Right cardiac atrium (tissue), 5 donors: ENCODE results near the gene DOCK2. TPM values are rescaled to one million over a fixed set of nuclear protein-coding genes. Genes with fewer than 3 reads are reported as not detected.
A peak's percentile ranks its signal among the peaks of the same experiment; 100 is the strongest.
"Not testable (repeated sequence)": the region's sequence is repeated elsewhere in the genome, so short reads cannot be mapped to it uniquely, and the experiment has no call there.

Experiments used
- ATAC-seq, 2 donors: fragments of 200-7000 bp; cut with Tn5 transposase; one replicate each; pipeline versions ENCODE4 v1.8.0 to v1.9.1; 2020; ENCODE audit warnings: moderate library complexity in 2 of 2, mild to moderate bottlenecking in 1 of 2
- DNase-seq, 3 donors: peaks; one replicate each; pipeline ENCODE4 v3.0.0-alpha.2; 2020
- H3K27ac ChIP-seq: one replicate; pipeline ENCODE4 v1.5.1; 2013; ENCODE audit warnings: mild to moderate bottlenecking, low read length, control low read depth, moderate library complexity
- H3K27me3 ChIP-seq: one replicate; pipeline ENCODE4 v1.6.1; 2013; ENCODE audit not compliant: control insufficient read depth, insufficient read depth
- H3K4me1 ChIP-seq: one replicate; pipeline ENCODE4 v1.6.1; 2013; ENCODE audit warnings: low read length; ENCODE audit not compliant: control insufficient read depth, insufficient read depth
- H3K4me3 ChIP-seq: one replicate; pipeline ENCODE4 v1.5.1; 2013; ENCODE audit warnings: low read length, control low read depth
- H3K9me3 ChIP-seq: one replicate; pipeline ENCODE4 v1.6.1; 2013; ENCODE audit warnings: low read length; ENCODE audit not compliant: control insufficient read depth
- WGBS: extraction: QIAGEN DNeasy Blood & Tissue Kit; methylation state at CpG from one replicate; pipeline ENCODE4 v1.1.7; 2013; 5-methylcytosine and 5-hydroxymethylcytosine counted together
- intact Hi-C, 4 donors: fragments of 100-400 bp; cut with DNase I; formaldehyde crosslinking; loops; one replicate each; pipeline versions ENCODE4 v1.11.0 to v1.14.0; 2022 to 2023
- polyA plus RNA-seq: library from polyadenylated mRNA; stranded (reverse); fragments of 200-250 nt; gene quantifications from one replicate; pipeline ENCODE4 v1.2.3, GENCODE V29; 2013
- total RNA-seq, 4 donors: library from RNA; stranded (reverse); fragmentation: NEBNext Ultra II Directional; extraction: Animal tissue kit (Norgen Biotek cat#: 25700); gene quantifications; one replicate each; pipeline ENCODE4 v1.2.1, GENCODE V29; 2021
- donor health status: healthy with polysubstance abuse.
- donor health status: DM: no; HTN: yes; CAD: no.
- donor health status: DM: no; HTN: no; CAD: no.
- donor health status: DM: no; HTN: yes; CAD: no; lungs with severe emphysema.
- donor health status: DM: yes; HTN: yes; CAD: no.

Gene DOCK2
- total and polyA plus RNA-seq, 5 donors, result 1.00 to 14.2 (median 9.6) TPM

GRCh38 chr5:169615561-169615960 lies 21.5 kb upstream of the DOCK2 start:
- ATAC-seq (no peak), DNase-seq (no peak)
- WGBS, result 76% methylated on average over 1 of the region's 1 CpG
- H3K27ac ChIP-seq, result no peak overlapping the region
- H3K9me3 ChIP-seq, result no peaks in the 10 kb centered on the region
- H3K4me1 ChIP-seq, result no peaks in the 10 kb centered on the region
- no peak overlapping the region for H3K4me3 ChIP-seq
- intact Hi-C loops, result no loop called here
- H3K27me3 ChIP-seq, result no peaks in the 10 kb centered on the region

GRCh38 chr5:169624307-169624706 lies 12.8 kb upstream of the DOCK2 start:
- intact Hi-C loops, ATAC-seq, H3K27me3 ChIP-seq, DNase-seq, H3K4me3 ChIP-seq, H3K27ac ChIP-seq, H3K4me1 ChIP-seq, H3K9me3 ChIP-seq: not testable (repeated sequence)
- WGBS, result 89% methylated on average over 2 of the region's 2 CpGs

- no peak overlapping the region for H3K4me3 ChIP-seq
- ATAC-seq (no peak), DNase-seq (no peak)
- intact Hi-C loops, result no loop called here
- H3K4me1 ChIP-seq, result no peaks in the 10 kb centered on the region
- no peaks in the 10 kb centered on the region for H3K9me3 ChIP-seq
- no peaks in the 10 kb centered on the region for H3K27me3 ChIP-seq
- whole genome bisulfite sequencing, result 64% methylated on average over 1 of the region's 1 CpG
- H3K27ac ChIP-seq, result no peak overlapping the region
Measured at GRCh38 chr5:169626779-169627178, 10.3 kb upstream of the DOCK2 start.

GRCh38 chr5:169627551-169627950 lies 9.5 kb upstream of the DOCK2 start:
- intact Hi-C loops, result no loop called here
- H3K4me3 ChIP-seq, result no peak overlapping the region
- no peaks in the 10 kb centered on the region for H3K9me3 ChIP-seq
- no peaks in the 10 kb centered on the region for H3K27me3 ChIP-seq
- H3K4me1 ChIP-seq, result no peaks in the 10 kb centered on the region
- ATAC-seq (no peak), DNase-seq (no peak)
- no peak overlapping the region for H3K27ac ChIP-seq
- WGBS, result 75% methylated on average over 3 of the region's 3 CpGs

GRCh38 chr5:169628892-169629291 lies 8.2 kb upstream of the DOCK2 start:
- no peak overlapping the region for H3K27ac ChIP-seq
- DNase-seq (no peak), ATAC-seq (no peak)
- WGBS, result 84% methylated on average over 2 of the region's 2 CpGs
- H3K9me3 ChIP-seq, result no peaks in the 10 kb centered on the region
- H3K4me3 ChIP-seq, result no peak overlapping the region
- H3K4me1 ChIP-seq, result no peaks in the 10 kb centered on the region
- no peaks in the 10 kb centered on the region for H3K27me3 ChIP-seq
- intact Hi-C loops, result no loop called here

- 73% methylated on average over 6 of the region's 6 CpGs for WGBS
Measured at GRCh38 chr5:169629847-169630548, 7.1 kb upstream of the DOCK2 start.

GRCh38 chr5:169631360-169631759 lies 5.7 kb upstream of the DOCK2 start:
- 67% methylated on average over 4 of the region's 4 CpGs for WGBS
- intact Hi-C loops, result no loop called here

More at GRCh38 chr5:169629847-169630548, 7.1 kb upstream of the DOCK2 start:
- Histone ChIP-seq H3K4me1 (no peaks in the 10 kb centered on the region), H3K9me3 (no peaks in the 10 kb centered on the region), H3K27me3 (no peaks in the 10 kb centered on the region), H3K27ac (no peak overlapping the region), H3K4me3 (no peak overlapping the region)
- ATAC-seq (no peak), DNase-seq (no peak)
- intact Hi-C loops, result no loop called here

GRCh38 chr5:169632946-169633345 lies 4.1 kb upstream of the DOCK2 start:
- ATAC-seq (no peak), DNase-seq (no peak)
- H3K27me3 ChIP-seq, result no peaks in the 10 kb centered on the region
- no peak overlapping the region for H3K4me3 ChIP-seq
- no peaks in the 10 kb centered on the region for H3K9me3 ChIP-seq
- WGBS, result 74% methylated on average over 1 of the region's 1 CpG
- no peaks in the 10 kb centered on the region for H3K4me1 ChIP-seq
- no peak overlapping the region for H3K27ac ChIP-seq
- intact Hi-C loops, result no loop called here

More at GRCh38 chr5:169631360-169631759, 5.7 kb upstream of the DOCK2 start:
- no peak for ATAC-seq
- H3K9me3 ChIP-seq, result no peaks in the 10 kb centered on the region
- no peaks in the 10 kb centered on the region for H3K4me1 ChIP-seq
- no peak for DNase-seq
- no peaks in the 10 kb centered on the region for H3K27me3 ChIP-seq
- H3K4me3 ChIP-seq, result no peak overlapping the region
- H3K27ac ChIP-seq, result no peak overlapping the region

- no peak for DNase-seq
- peaks cover 2% of the 10 kb centered on the region for H3K9me3 ChIP-seq
- 77% methylated on average over 1 of the region's 1 CpG for WGBS
- no peak overlapping the region for H3K27ac ChIP-seq
- no peaks in the 10 kb centered on the region for H3K27me3 ChIP-seq
- H3K4me1 ChIP-seq, result no peaks in the 10 kb centered on the region
- ATAC-seq, result no peak
- intact Hi-C loops, result no loop called here
- H3K4me3 ChIP-seq, result no peak overlapping the region
Measured at GRCh38 chr5:169634606-169635005, 2.5 kb upstream of the DOCK2 start.

GRCh38 chr5:169635936-169636335 lies 1.1 kb upstream of the DOCK2 start:
- intact Hi-C loops, result no loop called here
- Histone ChIP-seq H3K9me3 (peaks cover 2% of the 10 kb centered on the region), H3K27me3 (no peaks in the 10 kb centered on the region), H3K4me3 (no peak overlapping the region), H3K4me1 (no peaks in the 10 kb centered on the region), H3K27ac (no peak overlapping the region)
- ATAC-seq, result no peak
- no peak for DNase-seq
- 53% methylated on average over 1 of the region's 1 CpG for WGBS

- peak in 1 of 3 donors; percentile 45 for DNase-seq
- H3K27me3 ChIP-seq, result no peaks in the 10 kb centered on the region
- H3K9me3 ChIP-seq, result peaks cover 2% of the 10 kb centered on the region
- WGBS, result 48% methylated on average over 23 of the region's 23 CpGs
- no peaks in the 10 kb centered on the region for H3K4me1 ChIP-seq
- no peak for ATAC-seq
- no peak overlapping the region for H3K4me3 ChIP-seq
- intact Hi-C loops, result no loop called here
- H3K27ac ChIP-seq, result no peak overlapping the region
Measured at GRCh38 chr5:169636477-169637084, 494 bp upstream of the DOCK2 start.
